ENCODE results near the gene RHCE. TPM values are rescaled to one million over a fixed set of nuclear protein-coding genes. Genes with fewer than 3 reads are reported as not detected.
"Not testable (repeated sequence)": the region's sequence is repeated elsewhere in the genome, so short reads cannot be mapped to it uniquely, and the experiment has no call there.

The RHCE gene
- total RNA-seq, 4 donors from 2014 or later, result 0.17 TPM; not detected in 3

DNA sequence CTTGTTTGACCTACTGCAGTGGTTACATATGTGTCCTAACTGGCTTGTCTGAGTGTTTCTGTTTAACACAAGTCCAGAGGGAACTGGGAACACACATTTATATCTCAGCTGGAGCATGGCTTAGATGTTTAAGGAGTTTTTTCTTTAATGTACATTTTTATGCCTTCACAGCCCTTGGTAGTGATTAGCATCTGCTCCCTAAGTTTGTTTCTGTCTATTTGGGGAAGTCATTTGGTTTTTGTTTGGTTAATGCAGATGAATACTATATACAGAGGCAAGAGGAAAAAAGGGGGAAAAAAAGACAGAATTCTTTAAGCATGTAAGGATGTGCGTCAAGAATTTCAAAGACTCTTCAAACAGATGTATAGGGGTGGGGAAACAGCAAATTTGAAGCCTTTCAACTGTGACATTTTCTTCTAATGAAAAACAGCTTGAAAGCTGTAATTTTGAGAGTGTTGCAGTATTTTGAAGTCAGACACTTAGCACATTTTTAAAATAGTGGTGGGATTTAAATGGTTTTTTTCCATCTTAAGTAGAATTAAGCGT is 25.4 kb upstream of the RHCE start:
- intact Hi-C loops (cut with DNase I), result no loop called here

GRCh38 chr1:25444604-25445003 is 24.0 kb upstream of the RHCE start:
- DNase-seq (ENCODE audit: extremely low spot score); H3K27ac ChIP-seq (replicated peaks in 1 of 4); intact Hi-C loops (cut with DNase I); H3K4me3 ChIP-seq; H3K27me3 ChIP-seq; H3K9me3 ChIP-seq: not testable (repeated sequence)
- Histone ChIP-seq H3K36me3 (peaks cover 0 to 25% (median 13%) of the 10 kb centered on the region in 4 donors), H3K4me1 (peaks cover 5 to 50% (median 33%) of the 10 kb centered on the region in 4 donors)
- 92% methylated on average over 5 of the region's 5 CpGs for WGBS

More for the DNA sequence above, 25.4 kb upstream of the RHCE start:
- DNase-seq (ENCODE audit: extremely low spot score), result no peak
- Histone ChIP-seq H3K4me1 (peaks cover 5 to 41% (median 30%) of the 10 kb centered on the region in 4 donors), H3K27me3 (no peaks in the 10 kb centered on the region), H3K27ac (replicated peaks in 1 of 4) (no peak overlapping the region), H3K4me3 (no peak overlapping the region), H3K36me3 (peaks cover 0 to 29% (median 16%) of the 10 kb centered on the region in 4 donors), H3K9me3 (no peaks in the 10 kb centered on the region)
- TF ChIP-seq POLR2AphosphoS5 (IDR thresholded peaks at IDR 0.05) (no peak), POLR2A (IDR thresholded peaks at IDR 0.05; ENCODE audit: low read depth) (no peak), EP300 (IDR thresholded peaks at IDR 0.05) (no peak)
- TF ChIP-seq, protein P1, sequence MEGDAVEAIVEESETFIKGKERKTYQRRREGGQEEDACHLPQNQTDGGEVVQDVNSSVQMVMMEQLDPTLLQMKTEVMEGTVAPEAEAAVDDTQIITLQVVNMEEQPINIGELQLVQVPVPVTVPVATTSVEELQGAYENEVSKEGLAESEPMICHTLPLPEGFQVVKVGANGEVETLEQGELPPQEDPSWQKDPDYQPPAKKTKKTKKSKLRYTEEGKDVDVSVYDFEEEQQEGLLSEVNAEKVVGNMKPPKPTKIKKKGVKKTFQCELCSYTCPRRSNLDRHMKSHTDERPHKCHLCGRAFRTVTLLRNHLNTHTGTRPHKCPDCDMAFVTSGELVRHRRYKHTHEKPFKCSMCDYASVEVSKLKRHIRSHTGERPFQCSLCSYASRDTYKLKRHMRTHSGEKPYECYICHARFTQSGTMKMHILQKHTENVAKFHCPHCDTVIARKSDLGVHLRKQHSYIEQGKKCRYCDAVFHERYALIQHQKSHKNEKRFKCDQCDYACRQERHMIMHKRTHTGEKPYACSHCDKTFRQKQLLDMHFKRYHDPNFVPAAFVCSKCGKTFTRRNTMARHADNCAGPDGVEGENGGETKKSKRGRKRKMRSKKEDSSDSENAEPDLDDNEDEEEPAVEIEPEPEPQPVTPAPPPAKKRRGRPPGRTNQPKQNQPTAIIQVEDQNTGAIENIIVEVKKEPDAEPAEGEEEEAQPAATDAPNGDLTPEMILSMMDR (IDR thresholded peaks at IDR 0.05), result no peak
- 83% methylated on average over 2 of the region's 2 CpGs for WGBS

- 80% methylated on average over 4 of the region's 4 CpGs for WGBS
- no peak for DNase-seq (ENCODE audit: extremely low spot score)
- intact Hi-C loops (cut with DNase I), result no loop called here
- no peak overlapping the region for H3K27ac ChIP-seq (replicated peaks in 1 of 4)
- H3K36me3 ChIP-seq, result peaks cover 0 to 14% (median 7%) of the 10 kb centered on the region in 4 donors
- H3K4me1 ChIP-seq, result peaks cover 5 to 63% (median 44%) of the 10 kb centered on the region in 4 donors
- no peaks in the 10 kb centered on the region for H3K9me3 ChIP-seq
- TF ChIP-seq, protein P1 (IDR thresholded peaks at IDR 0.05), result no peak
- TF ChIP-seq EP300 (IDR thresholded peaks at IDR 0.05), result no peak
- no peak for TF ChIP-seq POLR2A (IDR thresholded peaks at IDR 0.05; ENCODE audit: low read depth)
- TF ChIP-seq POLR2AphosphoS5 (IDR thresholded peaks at IDR 0.05), result no peak
- no peaks in the 10 kb centered on the region for H3K27me3 ChIP-seq
- no peak overlapping the region for H3K4me3 ChIP-seq
Observed at GRCh38 chr1:25443030-25443699, 22.5 kb upstream of the RHCE start.

DNA sequence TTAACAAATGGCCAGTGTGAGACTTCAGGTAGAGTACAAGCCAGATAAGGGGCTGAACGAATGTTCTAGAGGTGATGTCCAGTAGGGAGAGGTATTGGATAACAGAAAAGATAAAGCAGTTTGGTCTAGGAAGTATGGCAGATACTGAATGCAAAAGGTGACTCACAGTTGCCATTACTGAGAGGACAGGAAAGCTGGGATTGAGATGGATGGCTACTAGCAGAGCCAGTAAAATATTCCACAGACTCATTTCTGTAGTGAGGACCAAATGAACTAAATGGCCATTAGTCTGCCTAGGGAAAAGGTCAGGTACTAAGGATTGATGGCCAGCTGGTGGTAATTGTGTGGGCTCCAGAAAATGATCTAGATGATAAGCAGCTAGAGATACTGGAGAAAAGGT is 21.6 kb upstream of the RHCE start:
- peaks cover 5 to 72% (median 53%) of the 10 kb centered on the region in 4 donors for H3K4me1 ChIP-seq
- no peak for DNase-seq (ENCODE audit: extremely low spot score)
- 67% methylated on average over 1 of the region's 1 CpG for WGBS
- no peak overlapping the region for H3K4me3 ChIP-seq
- H3K9me3 ChIP-seq, result no peaks in the 10 kb centered on the region
- peaks cover 0 to 4% (median 2%) of the 10 kb centered on the region in 4 donors for H3K36me3 ChIP-seq
- TF ChIP-seq EP300 (IDR thresholded peaks at IDR 0.05) (no peak), POLR2AphosphoS5 (IDR thresholded peaks at IDR 0.05) (no peak), POLR2A (IDR thresholded peaks at IDR 0.05; ENCODE audit: low read depth) (no peak)
- TF ChIP-seq, protein P1 (IDR thresholded peaks at IDR 0.05), result no peak
- H3K27ac ChIP-seq (replicated peaks in 1 of 4), result no peak overlapping the region
- intact Hi-C loops (cut with DNase I), result no loop called here
- no peaks in the 10 kb centered on the region for H3K27me3 ChIP-seq

DNA sequence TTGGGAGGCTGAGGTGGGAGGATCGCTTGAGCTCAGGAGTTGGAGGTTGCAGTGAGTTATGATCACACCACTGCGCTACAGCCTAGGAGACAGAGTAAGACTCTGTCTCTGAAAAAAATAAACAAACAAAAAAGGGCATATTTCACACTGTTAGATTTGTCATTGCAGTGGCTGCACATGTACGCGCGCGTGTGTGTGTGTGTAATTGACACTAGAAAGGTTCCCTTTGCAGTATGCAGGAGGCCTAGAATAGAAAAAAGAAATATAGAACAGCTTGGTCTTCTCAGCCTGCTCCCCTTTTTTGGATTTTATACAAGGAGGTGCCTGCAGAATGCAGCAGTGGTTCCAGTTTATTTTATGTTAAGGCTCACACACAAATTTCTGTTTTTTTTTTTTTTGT is 18.7 kb upstream of the RHCE start:
- no peaks in the 10 kb centered on the region for H3K9me3 ChIP-seq
- H3K36me3 ChIP-seq, result no peaks in the 10 kb centered on the region
- no peak for DNase-seq (ENCODE audit: extremely low spot score)
- no peak overlapping the region for H3K27ac ChIP-seq (replicated peaks in 1 of 4)
- TF ChIP-seq POLR2AphosphoS5 (IDR thresholded peaks at IDR 0.05) (no peak), POLR2A (IDR thresholded peaks at IDR 0.05; ENCODE audit: low read depth) (no peak), EP300 (IDR thresholded peaks at IDR 0.05) (no peak)
- TF ChIP-seq, protein P1 (IDR thresholded peaks at IDR 0.05), result no peak
- WGBS, result 97% methylated on average over 6 of the region's 6 CpGs
- H3K4me1 ChIP-seq, result peaks cover 21 to 90% (median 72%) of the 10 kb centered on the region in 4 donors
- H3K4me3 ChIP-seq, result no peak overlapping the region
- H3K27me3 ChIP-seq, result no peaks in the 10 kb centered on the region
- intact Hi-C loops (cut with DNase I), result no loop called here
